DOHH2 (cell line): ENCODE results near the gene OPRL1.
"Not testable (repeated sequence)": the region's sequence is repeated elsewhere in the genome, so short reads cannot be mapped to it uniquely, and the experiment has no call there.

Experiments used
- H3F3A ChIP-seq: fragments of 200-600 bp; sonication (generic), shearing (Covaris generic); 2 replicates; pipeline ENCODE4 v1.6.0; 2016; ENCODE audit warnings: antibody characterized with exemption, mild to moderate bottlenecking; ENCODE audit not compliant: control insufficient read depth, insufficient read depth
- H3K27ac ChIP-seq: fragments of 200-600 bp; sonication (generic); 2 replicates; pipeline ENCODE4 v1.5.1; 2014; ENCODE audit warnings: low read depth, mild to moderate bottlenecking, low read length, moderate library complexity
- H3K27me3 ChIP-seq: fragments of 200-600 bp; sonication (generic); 2 replicates; pipeline ENCODE4 v1.6.1; 2014; ENCODE audit warnings: mild to moderate bottlenecking, low read length, mixed read lengths; ENCODE audit not compliant: control insufficient read depth
- H3K36me3 ChIP-seq: fragments of 200-600 bp; sonication (generic); 2 replicates; pipeline ENCODE4 v1.6.1; 2014; ENCODE audit warnings: mild to moderate bottlenecking, low read length, moderate library complexity, mixed read lengths; ENCODE audit not compliant: control insufficient read depth
- H3K4me1 ChIP-seq: fragments of 200-600 bp; sonication (generic); 2 replicates; pipeline ENCODE4 v1.6.1; 2014; ENCODE audit warnings: mild to moderate bottlenecking, low read length, mixed read lengths; ENCODE audit not compliant: control insufficient read depth
- H3K4me2 ChIP-seq: fragments of 200-600 bp; sonication (generic); 2 replicates; pipeline ENCODE4 v1.6.0; 2014; ENCODE audit warnings: mild to moderate bottlenecking, low read length, moderate library complexity
- H3K4me3 ChIP-seq: fragments of 200-600 bp; sonication (generic); 2 replicates; pipeline ENCODE4 v1.5.1; 2014; ENCODE audit warnings: mild to moderate bottlenecking, low read length, mixed read lengths
- H3K79me2 ChIP-seq: fragments of 200-600 bp; sonication (generic); 2 replicates; pipeline ENCODE4 v1.6.1; 2014; ENCODE audit warnings: mild to moderate bottlenecking, low read length, mixed read lengths; ENCODE audit not compliant: control insufficient read depth
- H3K9me2 ChIP-seq: fragments of 200-600 bp; sonication (generic); replicated peaks from 2 replicates; pipeline ENCODE4 v1.6.1; 2014; ENCODE audit warnings: mild to moderate bottlenecking, low read length, mixed read lengths; ENCODE audit not compliant: control insufficient read depth
- H3K9me3 ChIP-seq: fragments of 200-600 bp; sonication (generic); 2 replicates; pipeline ENCODE4 v1.6.1; 2014; ENCODE audit warnings: antibody characterized with exemption, low read length, mixed read lengths; ENCODE audit not compliant: control insufficient read depth, insufficient read depth
- H4K20me1 ChIP-seq: fragments of 200-600 bp; sonication (generic); 2 replicates; pipeline ENCODE4 v1.6.0; 2014; ENCODE audit warnings: low read depth, mild to moderate bottlenecking, antibody characterized with exemption, low read length, moderate library complexity; ENCODE audit not compliant: control insufficient read depth, insufficient read depth
- EZH2phosphoT487 ChIP-seq: fragments of 200-600 bp; sonication (generic); IDR thresholded peaks from 2 replicates; pipeline ENCODE4 v1.6.1; 2017; ENCODE audit warnings: borderline replicate concordance, mild to moderate bottlenecking, antibody characterized with exemption, low read length, moderate library complexity, mixed read lengths
- TF ChIP-seq, protein P1 (sequence below): fragments of 200-600 bp; sonication (generic); IDR thresholded peaks from one replicate; pipeline ENCODE4 v1.5.1; 2014; ENCODE audit warnings: antibody characterized with exemption, mild to moderate bottlenecking, low read depth, low read length; ENCODE audit not compliant: poor library complexity, severe bottlenecking

OPRL1 gene

DNA sequence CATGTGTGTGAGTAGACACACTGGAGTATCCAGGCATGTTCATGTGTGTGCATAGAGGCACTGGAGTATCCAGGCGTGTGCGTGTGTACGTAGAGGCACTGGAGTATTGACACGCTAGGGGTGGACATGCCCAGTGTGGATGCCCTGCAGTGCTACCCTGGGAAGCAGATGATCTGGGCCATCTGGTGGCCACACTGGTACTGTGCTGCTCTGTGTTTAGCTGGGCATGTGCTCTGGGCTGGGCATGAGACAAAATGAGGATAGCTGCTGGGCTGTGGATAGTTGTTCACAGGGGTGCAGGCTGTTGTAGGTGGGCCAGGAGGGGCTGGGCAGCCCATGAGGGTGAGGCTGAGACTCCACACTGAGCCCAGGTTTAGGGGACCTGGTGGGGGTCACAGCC is 51.5 kb downstream of the OPRL1 start:
- Histone ChIP-seq H3K27ac (no peak overlapping the region), H3K9me2 (no peaks in the 10 kb centered on the region), H3K9me3 (no peaks in the 10 kb centered on the region; the same call in 1 of the 2 replicates), H4K20me1 (no peaks in the 10 kb centered on the region), H3K79me2 (no peaks in the 10 kb centered on the region), H3F3A (peaks cover 7% of the 10 kb centered on the region), H3K36me3 (no peaks in the 10 kb centered on the region), H3K4me2 (no peak overlapping the region), H3K4me1 (no peaks in the 10 kb centered on the region), H3K4me3 (no peak overlapping the region), H3K27me3 (0 out of 2 replicates have a peak, but pooled peaks cover 2% of the 10 kb centered on the region)
- TF ChIP-seq, protein P1, sequence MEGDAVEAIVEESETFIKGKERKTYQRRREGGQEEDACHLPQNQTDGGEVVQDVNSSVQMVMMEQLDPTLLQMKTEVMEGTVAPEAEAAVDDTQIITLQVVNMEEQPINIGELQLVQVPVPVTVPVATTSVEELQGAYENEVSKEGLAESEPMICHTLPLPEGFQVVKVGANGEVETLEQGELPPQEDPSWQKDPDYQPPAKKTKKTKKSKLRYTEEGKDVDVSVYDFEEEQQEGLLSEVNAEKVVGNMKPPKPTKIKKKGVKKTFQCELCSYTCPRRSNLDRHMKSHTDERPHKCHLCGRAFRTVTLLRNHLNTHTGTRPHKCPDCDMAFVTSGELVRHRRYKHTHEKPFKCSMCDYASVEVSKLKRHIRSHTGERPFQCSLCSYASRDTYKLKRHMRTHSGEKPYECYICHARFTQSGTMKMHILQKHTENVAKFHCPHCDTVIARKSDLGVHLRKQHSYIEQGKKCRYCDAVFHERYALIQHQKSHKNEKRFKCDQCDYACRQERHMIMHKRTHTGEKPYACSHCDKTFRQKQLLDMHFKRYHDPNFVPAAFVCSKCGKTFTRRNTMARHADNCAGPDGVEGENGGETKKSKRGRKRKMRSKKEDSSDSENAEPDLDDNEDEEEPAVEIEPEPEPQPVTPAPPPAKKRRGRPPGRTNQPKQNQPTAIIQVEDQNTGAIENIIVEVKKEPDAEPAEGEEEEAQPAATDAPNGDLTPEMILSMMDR: no peak

DNA sequence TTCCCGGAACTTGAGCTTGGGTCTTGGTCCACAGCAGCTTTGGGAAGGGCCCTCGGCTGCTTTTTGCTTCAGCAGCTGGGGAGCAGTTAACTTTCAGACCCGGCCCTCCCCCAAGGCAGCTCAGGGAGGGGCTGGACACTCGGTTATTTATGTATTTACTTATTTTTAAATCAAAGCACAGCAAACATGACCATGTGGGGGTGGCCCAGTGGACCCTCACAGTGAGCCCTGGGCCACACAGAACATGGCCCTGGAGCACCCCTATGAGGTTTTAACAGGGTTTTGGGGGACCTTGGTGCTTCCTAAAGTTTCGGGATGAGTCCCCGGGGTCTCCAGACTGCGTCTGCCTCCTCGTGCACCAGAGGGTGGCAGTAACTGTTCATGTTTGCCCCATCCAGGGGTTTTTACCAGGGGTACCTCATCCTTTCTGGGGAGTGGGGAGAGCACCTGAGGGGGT is 54.1 kb downstream of the OPRL1 start:
- no peak for TF ChIP-seq EZH2phosphoT487
- TF ChIP-seq, protein P1: peak; percentile 39
- no peaks in the 10 kb centered on the region for H3K9me2 ChIP-seq
- no peak overlapping the region for H3K4me3 ChIP-seq
- no peaks in the 10 kb centered on the region for H3K36me3 ChIP-seq
- no peaks in the 10 kb centered on the region for H3K9me3 ChIP-seq
- no peak overlapping the region for H3K4me2 ChIP-seq
- peaks cover 7% of the 10 kb centered on the region for H3F3A ChIP-seq
- H3K4me1 ChIP-seq: no peaks in the 10 kb centered on the region
- H3K79me2 ChIP-seq: no peaks in the 10 kb centered on the region
- no peaks in the 10 kb centered on the region for H3K27me3 ChIP-seq
- no peaks in the 10 kb centered on the region for H4K20me1 ChIP-seq
- H3K27ac ChIP-seq: no peak overlapping the region

DNA sequence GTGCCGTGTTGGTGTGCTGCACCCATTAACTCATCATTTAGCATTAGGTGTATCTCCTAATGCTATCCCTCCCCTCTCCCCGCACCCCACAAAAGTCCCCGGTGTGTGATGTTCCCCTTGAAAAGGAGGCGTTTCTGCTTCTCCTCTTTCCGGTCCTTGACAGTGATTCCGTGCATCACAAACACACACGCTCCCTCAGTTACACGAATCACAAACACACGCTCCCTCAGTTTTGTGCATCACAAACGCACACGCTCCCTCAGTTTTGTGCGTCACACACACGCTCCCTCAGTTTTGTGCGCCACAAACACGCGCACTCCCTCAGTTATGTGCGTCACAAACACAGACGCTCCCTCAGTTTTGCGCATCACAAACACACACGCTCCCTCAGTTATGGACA is 54.9 kb downstream of the OPRL1 start:
- not testable (repeated sequence) for H3K27ac ChIP-seq, H3K79me2 ChIP-seq, H3K4me1 ChIP-seq, H4K20me1 ChIP-seq, H3K4me2 ChIP-seq, H3K9me2 ChIP-seq, H3K27me3 ChIP-seq, H3K9me3 ChIP-seq, H3K4me3 ChIP-seq, H3K36me3 ChIP-seq, H3F3A ChIP-seq

DNA sequence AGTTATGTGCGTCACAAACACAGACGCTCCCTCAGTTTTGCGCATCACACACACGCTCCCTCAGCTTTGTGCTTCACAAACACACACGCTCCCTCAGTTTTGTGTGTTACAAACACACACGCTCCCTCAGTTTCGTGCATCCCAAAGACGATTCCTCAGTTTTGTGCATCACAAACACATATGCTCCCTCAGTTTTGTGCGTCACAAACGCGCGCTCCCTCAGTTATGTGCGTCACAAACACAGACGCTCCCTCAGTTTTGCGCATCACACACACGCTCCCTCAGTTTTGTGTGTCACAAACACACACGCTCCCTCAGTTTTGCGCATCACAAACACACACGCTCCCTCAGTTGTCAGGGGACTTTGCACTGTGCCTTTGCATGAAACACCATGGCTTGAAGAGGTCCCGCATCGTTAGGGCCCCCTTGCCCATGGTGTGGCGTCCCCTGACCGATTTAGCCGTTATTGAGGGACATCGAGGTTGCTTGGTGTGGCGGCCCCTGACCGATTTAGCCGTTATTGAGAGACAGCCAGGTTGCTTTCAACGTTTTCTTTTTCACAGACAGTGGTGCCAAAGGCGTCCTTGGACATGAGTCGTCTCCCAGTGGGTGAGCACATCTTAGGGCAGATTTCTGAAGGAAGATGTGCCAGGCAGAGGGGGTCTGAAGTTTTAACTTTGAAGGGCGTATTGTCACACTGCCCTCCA is 56.3 kb downstream of the OPRL1 start:
- H3K27me3 ChIP-seq: peaks cover 5% of the 10 kb centered on the region
- no peak overlapping the region for H3K4me2 ChIP-seq
- TF ChIP-seq EZH2phosphoT487: no peak
- TF ChIP-seq, protein P1: no peak
- H4K20me1 ChIP-seq: no peaks in the 10 kb centered on the region
- H3K9me3 ChIP-seq: no peaks in the 10 kb centered on the region
- no peaks in the 10 kb centered on the region for H3K36me3 ChIP-seq
- H3F3A ChIP-seq: peaks cover 7% of the 10 kb centered on the region
- H3K9me2 ChIP-seq: no peaks in the 10 kb centered on the region
- H3K79me2 ChIP-seq: no peaks in the 10 kb centered on the region
- no peaks in the 10 kb centered on the region for H3K4me1 ChIP-seq
- H3K4me3 ChIP-seq: no peak overlapping the region
- no peak overlapping the region for H3K27ac ChIP-seq
